Ovary (tissue), 3 donors: Measurements from ENCODE around the gene MT1F.

ENCODE experiments used
- POLR2A ChIP-seq: fragments of 450-650 bp; IDR thresholded peaks from one replicate; pipeline ENCODE4 v1.6.1; 2017; ENCODE audit warnings: antibody characterized with exemption, mild to moderate bottlenecking, moderate library complexity
- TF ChIP-seq, protein P1 (sequence below), 3 donors: fragments of 450-650 bp in 2 of 3; fragments of 200-600 bp in 1 of 3; IDR thresholded peaks; one replicate each; pipeline versions ENCODE4 v1.5.1 to v1.8.0; 2016 to 2022; ENCODE audit warnings: antibody characterized with exemption in 3 of 3, mild to moderate bottlenecking in 1 of 3
- donor health status: DM: no; HTN: no; CAD: no.

- no peak for TF ChIP-seq POLR2A
- TF ChIP-seq, protein P1, sequence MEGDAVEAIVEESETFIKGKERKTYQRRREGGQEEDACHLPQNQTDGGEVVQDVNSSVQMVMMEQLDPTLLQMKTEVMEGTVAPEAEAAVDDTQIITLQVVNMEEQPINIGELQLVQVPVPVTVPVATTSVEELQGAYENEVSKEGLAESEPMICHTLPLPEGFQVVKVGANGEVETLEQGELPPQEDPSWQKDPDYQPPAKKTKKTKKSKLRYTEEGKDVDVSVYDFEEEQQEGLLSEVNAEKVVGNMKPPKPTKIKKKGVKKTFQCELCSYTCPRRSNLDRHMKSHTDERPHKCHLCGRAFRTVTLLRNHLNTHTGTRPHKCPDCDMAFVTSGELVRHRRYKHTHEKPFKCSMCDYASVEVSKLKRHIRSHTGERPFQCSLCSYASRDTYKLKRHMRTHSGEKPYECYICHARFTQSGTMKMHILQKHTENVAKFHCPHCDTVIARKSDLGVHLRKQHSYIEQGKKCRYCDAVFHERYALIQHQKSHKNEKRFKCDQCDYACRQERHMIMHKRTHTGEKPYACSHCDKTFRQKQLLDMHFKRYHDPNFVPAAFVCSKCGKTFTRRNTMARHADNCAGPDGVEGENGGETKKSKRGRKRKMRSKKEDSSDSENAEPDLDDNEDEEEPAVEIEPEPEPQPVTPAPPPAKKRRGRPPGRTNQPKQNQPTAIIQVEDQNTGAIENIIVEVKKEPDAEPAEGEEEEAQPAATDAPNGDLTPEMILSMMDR (IDR thresholded peaks at IDR 0.05) = no peak
Observed at GRCh38 chr16:56652600-56652999, 5.2 kb upstream of the MT1F start.
